Stimulated activated CD8-positive, alpha-beta memory T cell treated with anti-CD3 and anti-CD28 coated beads, Interleukin-12 subunit alpha, Interleukin-12 subunit beta, amount 100 ng/mL, for 24 hours (primary cell): Measurements from ENCODE around the gene LRRC61.
"Not testable (repeated sequence)": the region's sequence is repeated elsewhere in the genome, so short reads cannot be mapped to it uniquely, and the experiment has no call there.

Experiments used
- DNase-seq: peaks from one replicate; pipeline ENCODE4 v3.0.0-alpha.2; 2020; ENCODE audit errors: extremely low read depth

Gene LRRC61

DNA sequence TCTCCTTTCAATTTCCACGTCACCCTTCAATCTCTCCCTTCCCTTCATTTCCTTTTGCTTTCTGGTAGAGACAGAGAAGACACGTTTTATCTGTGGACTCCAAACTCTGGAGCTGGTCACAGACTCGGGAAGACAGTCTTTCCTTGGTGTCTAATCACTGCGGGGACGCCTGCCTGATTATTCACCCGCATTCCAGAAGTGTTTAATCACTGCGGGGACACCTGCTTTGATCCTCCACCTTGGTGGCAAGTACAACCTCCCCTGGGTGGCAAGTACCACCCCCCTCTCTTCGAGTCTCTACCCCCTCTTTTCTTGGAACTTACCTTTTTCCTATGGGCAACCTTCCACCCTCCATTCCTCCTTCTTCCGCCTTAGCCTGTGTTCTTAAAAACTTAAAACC is 15.3 kb upstream of the LRRC61 start:
- no peak for DNase-seq

DNA sequence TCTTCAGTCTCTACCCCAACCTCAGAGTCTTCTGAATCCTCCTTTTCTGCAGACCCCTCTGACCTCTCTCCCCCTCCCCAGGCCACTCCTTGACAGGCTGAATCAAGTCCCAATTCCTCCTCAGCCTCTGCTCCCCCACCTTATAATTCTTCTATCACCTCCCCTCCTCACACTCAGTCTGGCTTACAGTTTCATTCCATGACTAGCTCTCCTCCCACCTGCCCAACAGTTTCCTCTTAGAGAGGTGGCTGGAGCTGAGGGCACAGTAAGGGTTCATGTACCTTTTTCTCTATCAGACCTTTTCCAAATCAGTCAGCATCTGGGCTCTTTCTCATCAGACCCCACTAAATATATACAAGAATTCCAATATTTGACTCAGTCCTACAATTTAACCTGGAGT is 14.6 kb upstream of the LRRC61 start:
- DNase-seq, result no peak

- no peak for DNase-seq
Observed at GRCh38 chr7:150311146-150311545, 12.0 kb upstream of the LRRC61 start.

- DNase-seq, result no peak
Observed at GRCh38 chr7:150311711-150312110, 11.4 kb upstream of the LRRC61 start.

DNA sequence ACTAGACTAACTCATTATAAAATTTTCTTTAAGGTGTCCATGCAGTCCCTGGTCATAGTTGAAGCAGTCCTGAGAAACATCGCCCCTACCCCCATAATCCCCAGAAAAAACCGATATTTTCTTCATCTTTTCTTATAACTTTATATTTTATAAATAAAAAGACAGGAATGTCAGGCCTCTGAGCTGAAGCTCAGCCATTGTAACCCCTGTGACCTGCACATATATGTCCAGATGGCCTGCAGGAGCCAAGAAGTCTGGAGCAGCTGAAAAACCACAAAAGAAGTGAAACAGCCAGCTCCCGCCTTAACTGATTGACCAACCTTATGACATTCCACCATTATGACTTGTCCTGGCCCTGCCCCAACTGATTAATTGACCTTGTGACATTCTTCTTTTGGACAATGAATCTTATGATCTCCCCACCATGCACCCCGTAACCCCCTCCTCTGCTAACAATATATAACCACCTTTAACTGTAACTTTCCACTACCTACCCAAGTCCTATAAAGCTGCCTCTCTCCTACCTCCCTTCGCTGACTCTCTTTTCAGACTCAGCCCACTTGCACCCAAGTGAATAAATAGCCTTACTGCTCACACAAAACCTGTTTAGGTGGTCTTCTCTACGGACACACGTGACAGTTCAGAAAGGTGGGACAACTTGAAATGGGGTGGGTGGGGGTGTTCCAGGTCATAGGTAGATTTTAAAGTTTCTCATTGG is 10.3 kb upstream of the LRRC61 start:
- not testable (repeated sequence) for DNase-seq

DNA sequence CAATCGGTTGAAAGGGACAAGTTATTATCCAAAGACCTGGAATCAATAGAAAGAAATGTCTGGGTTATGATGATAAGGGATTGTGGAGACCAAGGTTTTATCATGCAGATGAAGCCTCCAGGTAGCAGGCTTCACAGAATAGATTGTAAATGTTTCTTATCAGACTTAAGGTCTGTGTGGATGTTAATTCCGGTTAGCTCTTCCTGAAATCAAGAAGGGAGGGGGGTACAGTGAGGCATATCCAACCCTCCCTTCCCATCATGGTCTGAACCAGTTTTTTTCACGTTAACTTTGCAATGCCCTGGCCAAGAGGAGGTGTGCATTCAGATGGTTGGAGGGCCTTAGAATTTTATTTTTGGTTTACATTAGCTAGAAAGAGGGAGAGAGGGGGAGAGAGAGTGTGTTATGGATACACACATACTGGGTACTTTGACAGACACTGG is 9.8 kb upstream of the LRRC61 start:
- no peak for DNase-seq

DNA sequence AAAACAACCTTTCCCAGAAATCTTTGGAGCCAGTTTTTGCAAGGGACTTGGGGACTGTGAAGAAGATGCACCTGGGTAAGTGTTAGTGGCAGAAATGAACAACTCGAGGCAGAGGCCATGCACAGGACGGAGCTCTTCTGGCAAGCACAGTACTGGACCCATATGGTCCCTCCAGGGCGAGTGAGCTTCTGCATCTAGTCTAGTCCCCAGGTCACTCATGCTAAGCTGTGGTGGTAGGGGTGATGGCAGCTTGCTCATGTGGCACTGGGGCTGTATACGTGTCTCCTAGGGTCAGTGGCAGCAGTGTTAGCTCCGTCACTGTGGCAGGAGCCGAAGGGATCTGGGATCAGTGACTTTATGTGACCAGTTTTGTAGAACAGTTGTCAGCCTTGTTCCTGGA is 9.3 kb upstream of the LRRC61 start:
- DNase-seq, result no peak

GRCh38 chr7:150314639-150315239 is 8.4 kb upstream of the LRRC61 start:
- no peak for DNase-seq

GRCh38 chr7:150316987-150317386 is 6.2 kb upstream of the LRRC61 start:
- DNase-seq, result not testable (repeated sequence)

DNA sequence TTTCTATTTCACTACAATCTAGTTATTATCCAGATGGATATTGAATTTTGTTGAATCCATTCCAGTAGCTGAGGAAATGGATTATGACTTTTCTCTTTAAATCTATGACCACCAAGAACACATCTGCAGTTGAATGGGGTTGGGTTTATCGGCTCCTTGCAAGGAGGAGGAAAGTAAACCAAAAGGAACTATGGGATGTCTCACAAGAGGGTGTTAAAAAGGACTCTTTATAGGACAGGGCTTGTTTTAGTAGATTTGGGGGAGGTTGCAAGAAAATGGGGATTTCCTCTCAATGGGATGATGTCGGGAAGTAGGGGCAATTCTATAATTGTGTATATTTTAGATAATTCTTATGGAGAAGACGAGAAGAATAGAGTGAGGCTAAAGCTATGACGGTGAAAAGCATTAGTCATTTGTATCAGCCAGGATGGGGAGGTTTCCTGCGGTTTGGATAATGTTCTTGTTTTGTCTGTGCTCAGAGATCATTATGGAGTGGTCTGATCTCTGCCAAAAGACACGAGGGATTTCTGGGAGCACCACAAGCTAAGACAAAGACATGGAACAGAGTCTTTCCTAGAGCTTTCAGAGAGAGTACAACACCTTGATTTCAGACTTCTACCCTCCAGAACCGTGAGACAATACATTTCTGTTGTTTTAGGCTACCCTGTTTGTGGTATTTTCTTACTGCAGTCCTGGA is 5.3 kb upstream of the LRRC61 start:
- DNase-seq, result no peak

DNA sequence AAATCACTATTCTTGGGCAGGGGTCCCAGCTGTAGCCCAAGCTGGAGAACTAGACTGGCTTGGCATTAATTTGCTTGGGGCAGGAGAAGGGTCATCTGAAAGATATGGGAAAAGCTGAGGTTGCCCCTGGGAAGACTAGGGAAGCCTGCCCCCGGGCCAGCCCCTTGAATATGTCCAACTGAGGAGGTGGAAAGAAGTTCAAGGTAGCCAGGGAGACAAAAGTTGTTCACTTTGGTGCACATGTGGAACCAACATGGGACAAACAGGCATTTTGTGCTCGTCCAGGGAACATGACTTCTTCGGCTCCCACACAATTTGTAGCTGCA is 1.4 kb upstream of the LRRC61 start:
- DNase-seq, result no peak

DNA sequence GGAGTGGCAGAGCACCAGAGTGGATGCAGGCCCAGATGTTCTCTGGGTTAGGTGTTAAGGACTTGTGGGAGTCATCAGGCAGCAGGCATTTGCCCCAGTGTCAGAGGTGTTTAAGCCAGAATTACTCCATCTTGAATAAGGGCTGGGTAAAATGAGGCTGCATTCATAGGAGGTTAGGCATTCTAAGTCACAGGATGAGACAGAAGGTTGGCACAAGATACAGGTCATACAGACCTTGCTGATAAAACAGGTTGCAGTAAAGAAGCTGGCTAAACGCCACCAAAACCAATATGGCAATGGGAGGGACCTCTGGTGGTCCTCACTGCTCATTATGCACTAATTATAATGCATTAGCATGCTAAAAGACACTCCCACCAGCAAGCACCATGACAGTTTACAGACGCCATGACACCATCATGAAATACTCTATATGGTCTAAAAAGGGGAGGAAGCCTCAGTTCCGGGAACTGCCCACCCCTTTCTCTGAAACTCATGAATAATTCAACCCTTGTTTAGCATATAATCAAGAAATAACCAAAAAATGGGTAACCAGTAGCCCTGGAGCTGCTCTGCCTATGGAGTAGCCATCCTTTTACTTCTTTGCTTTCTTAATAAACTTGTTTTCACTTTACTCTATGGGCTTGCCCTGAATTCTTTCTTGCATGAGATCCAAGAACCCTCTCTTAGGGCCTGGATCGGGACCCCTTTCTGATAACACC is 882 bp upstream of the LRRC61 start:
- no peak for DNase-seq

GRCh38 chr7:150323682-150324372 is 672 bp downstream of the LRRC61 start:
- DNase-seq, result no peak

DNA sequence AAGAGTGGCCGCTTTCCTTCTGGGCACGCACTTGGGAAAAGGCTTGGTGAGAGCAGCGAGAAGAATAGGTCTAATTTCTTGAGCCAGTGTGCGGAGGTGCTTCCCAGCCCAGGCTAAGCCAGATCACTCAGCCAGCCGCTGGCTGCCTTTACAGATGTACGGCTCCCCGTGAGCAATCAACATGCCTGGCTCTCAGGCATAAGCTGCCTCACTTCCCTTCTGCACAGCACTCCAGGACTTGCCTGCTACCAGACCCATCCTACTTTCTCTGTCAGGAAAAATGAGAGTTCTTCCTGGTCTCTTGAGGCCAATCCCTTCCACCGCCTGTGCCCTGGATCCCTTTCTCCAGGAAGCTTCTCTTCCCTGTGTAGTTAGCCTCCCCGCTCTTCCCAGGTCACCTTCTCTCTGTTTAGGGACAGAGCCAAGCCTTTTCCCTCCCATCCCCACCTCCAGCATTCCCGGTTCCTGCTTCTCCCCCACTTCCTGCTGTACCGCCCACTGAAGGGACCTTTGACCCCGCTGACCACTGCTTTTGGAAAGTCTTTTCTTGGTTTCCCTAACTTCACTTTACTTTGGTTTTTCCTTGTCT is 1.3 kb downstream of the LRRC61 start:
- DNase-seq, result no peak

GRCh38 chr7:150325110-150325611 is 2.0 kb downstream of the LRRC61 start:
- no peak for DNase-seq

- no peak for DNase-seq
Observed at GRCh38 chr7:150325901-150326300, 2.7 kb downstream of the LRRC61 start.

DNA sequence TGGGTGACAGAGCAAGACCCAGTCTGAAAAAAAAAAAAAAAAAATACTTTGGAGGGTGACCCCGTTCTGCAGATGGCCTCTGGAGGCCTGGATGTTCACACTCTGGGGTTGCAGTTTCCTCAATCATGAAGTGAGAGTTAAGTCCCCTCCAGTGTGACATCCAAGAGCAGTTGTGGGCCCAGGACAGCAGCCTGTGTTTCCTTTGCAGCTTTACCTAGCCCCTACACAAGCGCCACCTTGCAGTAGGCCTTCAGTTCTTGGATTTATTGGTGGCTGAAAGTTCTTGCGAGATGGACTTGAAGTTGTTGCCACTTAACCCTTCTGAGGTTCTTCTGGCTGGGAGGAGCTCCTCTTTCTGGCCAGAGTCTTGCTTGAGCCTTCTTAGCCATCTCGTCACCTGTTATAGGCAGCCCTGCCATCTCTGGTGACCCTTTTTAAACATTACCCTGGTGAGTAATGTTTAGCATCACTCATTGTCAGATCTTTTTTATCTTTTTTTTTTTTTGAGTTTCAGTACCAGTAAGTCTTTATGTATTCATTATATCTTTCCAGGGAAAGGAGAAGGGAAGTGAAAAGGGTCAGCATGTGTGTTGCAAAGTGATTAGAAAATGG is 3.6 kb downstream of the LRRC61 start:
- DNase-seq, result no peak

DNA sequence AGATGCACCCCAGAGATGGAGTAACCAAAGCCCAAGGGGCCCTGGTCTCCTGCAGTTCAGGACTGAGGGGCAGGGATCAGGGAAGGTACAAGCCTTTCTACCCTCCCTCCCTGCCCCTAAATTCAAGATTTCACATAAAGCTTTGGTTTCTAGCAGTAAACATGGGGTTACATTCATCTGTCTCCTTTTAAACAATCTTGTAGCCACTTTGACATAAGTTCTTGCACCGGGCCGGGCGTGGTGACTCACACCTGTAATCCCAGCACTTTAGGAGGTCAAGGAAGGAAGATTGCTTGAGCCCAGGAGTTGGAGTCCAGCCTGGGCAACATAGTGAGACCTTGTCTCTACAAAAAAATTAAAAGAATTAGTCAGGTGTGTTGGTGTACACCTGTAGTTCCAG is 4.2 kb downstream of the LRRC61 start:
- no peak for DNase-seq

GRCh38 chr7:150329331-150330120 is 6.4 kb downstream of the LRRC61 start:
- no peak for DNase-seq

DNA sequence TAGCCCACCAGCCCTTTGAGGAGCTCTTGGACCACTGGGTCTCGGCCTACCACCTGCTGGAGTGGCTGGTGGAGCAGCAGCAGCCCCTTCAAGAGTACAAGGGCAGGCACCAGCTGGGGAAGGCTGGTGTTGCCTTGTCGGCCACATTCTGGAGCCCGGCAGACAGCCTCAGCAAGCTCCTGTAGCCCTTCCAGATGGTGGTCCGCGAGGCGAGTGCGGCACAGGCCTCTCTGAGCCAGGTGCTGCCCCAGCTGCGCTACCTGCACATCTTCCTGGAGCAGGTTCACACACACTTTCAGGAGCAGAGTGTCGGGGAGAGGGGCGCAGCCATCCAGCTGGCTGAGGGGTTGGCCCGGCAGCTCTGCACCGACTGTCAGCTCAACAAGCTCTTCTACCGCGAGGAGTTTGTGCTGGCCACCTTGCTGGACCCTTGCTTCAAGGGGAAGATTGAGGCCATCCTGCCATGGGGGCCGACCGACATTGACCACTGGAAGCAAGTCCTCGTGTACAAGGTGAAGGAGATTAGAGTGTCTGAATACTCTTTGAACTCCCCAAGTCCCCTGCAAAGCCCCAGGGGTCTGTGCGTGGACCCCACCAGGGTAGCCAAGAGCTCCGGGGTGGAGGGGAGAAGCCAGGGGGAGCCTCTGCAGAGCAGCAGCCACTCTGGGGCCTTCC is 7.2 kb downstream of the LRRC61 start:
- no peak for DNase-seq
